GM12865 (cell line): ENCODE measurements around the gene MAP7D2.
A peak's percentile ranks its signal among the peaks of the same experiment; 100 is the strongest.

Experiments used
- DNase-seq: peaks from one replicate; pipeline ENCODE4 v3.0.0; 2010; ENCODE audit warnings: low read depth
- H3K4me3 ChIP-seq: 2 replicates; pipeline ENCODE4 v1.5.1; 2011; ENCODE audit warnings: mild to moderate bottlenecking, low read depth, low read length, control low read depth
- CTCF ChIP-seq: IDR thresholded peaks from 2 replicates; pipeline ENCODE4 v1.5.1; 2011; ENCODE audit warnings: low read length, control low read depth, low read depth, inconsistent platforms; ENCODE audit not compliant: insufficient read depth; ENCODE audit errors: missing control alignments

MAP7D2 gene

GRCh38 chrX:20061855-20062254 is 54.9 kb downstream of the MAP7D2 start:
- DNase-seq: no peak

DNA sequence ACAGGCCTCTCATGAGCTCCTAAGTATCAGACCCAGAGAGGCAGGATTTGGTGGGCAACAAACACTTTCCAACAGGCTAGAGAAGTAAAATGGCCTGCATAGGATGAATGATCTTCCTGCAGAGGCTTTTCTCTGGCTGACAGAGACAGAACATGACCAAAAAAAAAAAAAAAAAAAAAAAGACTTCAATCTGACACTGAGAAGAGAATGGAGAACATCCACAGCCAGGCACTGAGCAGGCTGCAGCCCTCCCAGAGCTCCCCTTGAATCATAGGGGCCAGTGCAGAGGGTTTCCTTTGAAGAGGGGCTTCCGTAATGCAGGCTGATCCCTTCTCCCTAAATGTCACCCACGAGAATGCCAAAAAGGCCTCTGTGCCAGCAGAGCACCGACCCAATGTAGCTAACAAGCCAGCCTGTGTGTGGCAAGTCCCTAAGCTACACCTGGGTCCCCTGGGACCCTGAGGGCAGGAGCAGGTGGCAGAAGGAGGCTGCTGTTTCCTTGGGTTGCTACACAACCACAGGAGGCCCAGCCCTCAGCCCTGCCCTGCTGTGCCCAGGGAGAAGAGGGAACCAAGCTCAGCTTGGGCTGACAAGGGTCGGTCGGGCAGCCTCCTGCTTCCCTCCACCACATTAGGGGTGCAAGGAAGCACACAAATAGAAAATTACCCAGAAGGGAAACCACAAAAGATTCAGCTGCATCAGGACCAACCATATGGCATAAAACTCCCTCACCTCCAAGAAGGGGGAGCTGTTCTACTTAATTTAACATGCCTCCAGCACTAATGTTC is 55.6 kb downstream of the MAP7D2 start:
- TF ChIP-seq CTCF: no peak
- no peak overlapping the region for H3K4me3 ChIP-seq
- DNase-seq: peak; percentile 56

More at GRCh38 chrX:20061855-20062254, 54.9 kb downstream of the MAP7D2 start:
- no peak overlapping the region for H3K4me3 ChIP-seq
- no peak for TF ChIP-seq CTCF

DNA sequence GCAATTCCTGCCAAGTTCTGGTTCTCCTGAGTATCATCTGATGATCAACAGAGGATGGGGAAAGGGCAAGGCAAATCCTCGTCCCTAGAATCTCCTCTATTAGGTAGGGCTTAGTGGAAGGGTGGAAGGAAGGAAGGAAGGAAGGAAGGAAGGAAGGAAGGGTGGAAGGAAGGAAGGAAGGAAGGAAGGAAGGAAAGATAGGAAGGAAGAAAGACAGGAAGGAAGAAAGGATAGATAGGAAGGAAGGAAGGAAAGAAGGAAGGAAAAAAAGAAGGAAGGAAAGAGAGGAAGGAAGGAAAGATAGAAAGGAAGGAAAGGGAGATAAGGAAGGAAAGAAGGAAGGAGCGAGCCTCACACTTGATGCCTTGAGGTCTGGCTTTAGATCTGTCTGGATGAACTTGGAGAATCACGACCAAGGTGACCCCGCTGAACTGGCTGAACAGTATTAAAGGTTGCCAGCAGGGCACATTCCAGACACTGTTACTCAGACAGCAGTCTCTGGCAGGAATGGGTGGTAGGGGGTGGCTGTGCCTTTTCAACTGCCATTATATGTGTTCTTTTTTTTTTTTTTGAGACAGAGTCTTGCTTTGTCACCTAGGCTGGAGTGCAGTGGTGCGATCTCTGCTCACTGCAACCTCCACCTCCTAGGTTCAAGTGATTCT is 57.1 kb downstream of the MAP7D2 start:
- TF ChIP-seq CTCF: no peak
- H3K4me3 ChIP-seq: no peak overlapping the region
- DNase-seq: no peak

- no peak for TF ChIP-seq CTCF
- no peak overlapping the region for H3K4me3 ChIP-seq
- no peak for DNase-seq
Observed at GRCh38 chrX:20057479-20057878, 59.2 kb downstream of the MAP7D2 start.

DNA sequence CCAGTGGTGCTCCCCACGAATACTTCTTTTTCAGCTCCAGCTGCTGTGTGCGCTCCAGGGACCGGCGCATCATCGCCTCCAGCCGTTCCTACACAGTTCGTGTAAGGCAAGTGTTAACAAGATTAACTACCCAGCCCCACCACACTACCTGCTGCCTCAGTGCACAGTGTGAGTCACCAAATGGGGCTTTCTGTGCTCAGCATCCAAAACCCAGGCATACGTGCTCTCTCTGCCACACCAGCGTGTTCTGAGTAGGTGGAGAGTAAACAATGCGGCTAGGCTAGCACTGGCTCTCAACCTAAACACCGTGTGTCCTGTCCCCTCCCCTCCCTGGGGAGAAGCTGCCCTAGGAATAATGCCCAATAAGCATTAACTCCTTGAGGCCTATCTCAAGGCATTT is 60.0 kb downstream of the MAP7D2 start:
- no peak for TF ChIP-seq CTCF

GRCh38 chrX:20053537-20053936 is 63.2 kb downstream of the MAP7D2 start:
- no peak overlapping the region for H3K4me3 ChIP-seq
- no peak for DNase-seq
- no peak for TF ChIP-seq CTCF

More for the DNA sequence above, 60.0 kb downstream of the MAP7D2 start:
- no peak for DNase-seq
- no peak overlapping the region for H3K4me3 ChIP-seq

DNA sequence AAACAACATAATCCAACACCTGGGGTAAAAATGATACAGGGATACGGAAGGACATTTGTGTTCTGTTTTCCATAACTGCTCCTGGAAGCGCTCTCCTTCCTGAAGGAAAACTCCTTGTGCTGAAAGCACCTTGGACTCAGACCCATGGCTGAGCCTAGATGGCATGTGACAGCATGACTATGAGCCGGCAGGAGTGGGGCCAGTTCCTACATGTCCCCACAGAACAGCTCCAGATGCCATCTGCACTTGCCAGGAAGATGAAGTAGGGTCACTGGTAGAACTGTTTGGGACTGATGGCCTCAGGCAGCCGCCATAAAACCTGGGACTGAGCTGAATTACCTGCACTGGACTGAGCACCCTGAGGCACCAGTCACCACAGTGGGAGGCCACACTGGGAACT is 69.8 kb downstream of the MAP7D2 start:
- no peak for TF ChIP-seq CTCF
- H3K4me3 ChIP-seq: no peak overlapping the region
- DNase-seq: no peak
